Thoracic aorta (tissue), 2 donors: ENCODE measurements around the gene GJB4. TPM values are rescaled to one million over a fixed set of nuclear protein-coding genes. Genes with fewer than 3 reads are reported as not detected.

ENCODE experiments used
- ATAC-seq: fragments of 150-250 bp; one replicate; pipeline ENCODE4 v1.8.0; 2017; ENCODE audit warnings: low read depth; ENCODE audit not compliant: insufficient number of reproducible peaks, low FRiP score
- DNase-seq: peaks from one replicate; pipeline ENCODE4 v3.0.0-alpha.2; 2020; ENCODE audit warnings: low spot score
- H3K27ac ChIP-seq, 2 donors: fragments of 200-600 bp; sonication (generic); 1 replicate in 1 of 2; 2 replicates in 1 of 2; pipeline ENCODE4 v1.5.1; 2016; ENCODE audit warnings: mild to moderate bottlenecking in 2 of 2, moderate library complexity in 2 of 2
- H3K27me3 ChIP-seq: fragments of 200-600 bp; sonication (generic); replicated peaks from 2 replicates; pipeline ENCODE4 v1.6.0; 2016; ENCODE audit warnings: mild to moderate bottlenecking; ENCODE audit not compliant: insufficient read depth
- H3K36me3 ChIP-seq: fragments of 200-600 bp; sonication (generic); one replicate; pipeline ENCODE4 v1.5.1; 2016
- H3K4me1 ChIP-seq, 2 donors: fragments of 200-600 bp; sonication (generic); 1 replicate in 1 of 2; 2 replicates in 1 of 2; pipeline versions ENCODE4 v1.5.1 to v1.6.0; 2016; ENCODE audit warnings: low read depth in 2 of 2, mild to moderate bottlenecking in 1 of 2; ENCODE audit not compliant: control insufficient read depth in 1 of 2
- H3K4me3 ChIP-seq: fragments of 200-600 bp; sonication (generic); 2 replicates; pipeline ENCODE4 v1.5.1; 2016; ENCODE audit warnings: mild to moderate bottlenecking
- H3K9me3 ChIP-seq: fragments of 200-600 bp; sonication (generic); 2 replicates; pipeline ENCODE4 v1.5.1; 2016
- CTCF ChIP-seq: fragments of 200-600 bp; sonication (generic); IDR thresholded peaks from one replicate; pipeline ENCODE4 v1.5.1; 2019; ENCODE audit warnings: antibody characterized with exemption
- total RNA-seq, 2 donors: library from RNA; depleted of rRNA; stranded (reverse); fragments of >200 nt; gene quantifications; one replicate each; pipeline versions ENCODE4 v1.1.0 to v1.2.3, GENCODE V29; 2016

GJB4 gene
- total RNA-seq, 2 donors from 2014 or later: not detected

GRCh38 chr1:34761776-34762307 is 2.3 kb downstream of the GJB4 start:
- no peak for TF ChIP-seq CTCF
- ATAC-seq: no peak
- no peak overlapping the region for H3K27ac ChIP-seq
- no peak for DNase-seq
- H3K27me3 ChIP-seq: no peaks in the 10 kb centered on the region
- no peaks in the 10 kb centered on the region for H3K9me3 ChIP-seq
- H3K36me3 ChIP-seq: no peaks in the 10 kb centered on the region
- no peaks in the 10 kb centered on the region for H3K4me1 ChIP-seq
- H3K4me3 ChIP-seq: no peak overlapping the region

DNA sequence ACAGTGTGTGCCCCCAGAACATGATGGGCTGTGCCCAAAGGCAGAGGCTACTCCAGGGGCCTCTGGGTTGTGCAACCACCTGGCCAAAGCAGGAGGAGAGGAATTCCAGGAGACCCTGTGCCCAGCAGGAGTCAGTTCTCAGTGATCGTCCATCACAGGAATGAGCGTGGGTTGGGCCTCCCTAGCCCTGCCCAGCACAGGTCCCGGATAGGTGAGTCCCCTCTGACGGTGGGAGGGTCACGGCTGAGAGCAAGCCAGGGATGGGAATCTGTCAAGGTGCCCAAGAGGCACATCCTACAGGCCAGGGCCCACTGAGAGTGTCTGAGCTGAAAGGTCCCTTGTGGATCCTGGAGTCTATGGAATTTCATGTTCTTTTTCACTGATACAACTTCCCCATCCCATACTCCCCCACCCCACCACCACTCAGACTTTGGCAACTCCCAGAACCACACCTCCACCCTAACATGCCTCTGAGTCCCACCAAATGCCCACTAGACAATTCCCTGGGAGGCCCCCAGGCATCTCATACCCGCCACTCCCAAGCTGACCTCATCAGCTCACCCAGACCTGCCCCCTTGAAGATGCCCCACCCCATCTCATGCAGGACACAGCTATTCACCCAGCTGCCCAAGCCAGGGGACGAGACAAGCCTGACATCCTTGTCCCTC is 3.1 kb downstream of the GJB4 start:
- Histone ChIP-seq H3K4me3 (no peak overlapping the region), H3K36me3 (no peaks in the 10 kb centered on the region), H3K27me3 (no peaks in the 10 kb centered on the region), H3K27ac (no peak overlapping the region), H3K4me1 (no peaks in the 10 kb centered on the region), H3K9me3 (no peaks in the 10 kb centered on the region)
- DNase-seq (no peak), ATAC-seq (no peak)
- TF ChIP-seq CTCF: no peak

DNA sequence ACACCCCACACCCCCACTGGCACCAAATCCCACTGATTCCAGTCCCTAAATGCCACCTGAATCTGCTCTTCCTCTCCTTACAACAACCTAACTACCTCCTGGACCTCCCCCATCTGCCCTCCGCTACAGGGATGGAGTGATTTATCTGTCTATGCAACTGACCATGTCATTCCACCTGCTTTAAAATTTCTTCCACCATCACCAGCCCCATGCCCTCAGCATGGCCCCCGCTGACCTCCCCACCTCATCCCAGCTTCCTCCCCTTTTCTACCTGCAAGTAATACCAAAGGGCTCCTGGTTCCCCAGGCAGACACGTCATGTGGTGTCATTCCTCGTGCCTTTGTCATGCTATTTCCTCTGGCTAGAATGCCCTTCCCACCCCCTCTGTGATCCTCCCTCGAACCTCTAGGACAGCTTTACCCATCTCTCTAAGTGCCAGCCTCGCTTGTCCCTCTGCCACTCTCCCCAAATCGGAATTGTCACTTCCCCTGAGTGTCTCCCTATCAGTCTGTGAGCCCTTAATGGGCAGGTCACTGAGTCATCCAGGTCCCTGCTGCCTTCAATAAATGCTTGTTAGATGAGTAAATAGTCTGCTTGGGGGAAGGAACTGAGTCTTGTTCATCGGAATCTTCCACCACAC is 3.7 kb downstream of the GJB4 start:
- H3K9me3 ChIP-seq: no peaks in the 10 kb centered on the region
- TF ChIP-seq CTCF: no peak
- H3K4me3 ChIP-seq: no peak overlapping the region
- H3K27ac ChIP-seq: no peak overlapping the region
- ATAC-seq (no peak), DNase-seq (no peak)
- H3K27me3 ChIP-seq: no peaks in the 10 kb centered on the region
- H3K4me1 ChIP-seq: no peaks in the 10 kb centered on the region
- H3K36me3 ChIP-seq: no peaks in the 10 kb centered on the region

DNA sequence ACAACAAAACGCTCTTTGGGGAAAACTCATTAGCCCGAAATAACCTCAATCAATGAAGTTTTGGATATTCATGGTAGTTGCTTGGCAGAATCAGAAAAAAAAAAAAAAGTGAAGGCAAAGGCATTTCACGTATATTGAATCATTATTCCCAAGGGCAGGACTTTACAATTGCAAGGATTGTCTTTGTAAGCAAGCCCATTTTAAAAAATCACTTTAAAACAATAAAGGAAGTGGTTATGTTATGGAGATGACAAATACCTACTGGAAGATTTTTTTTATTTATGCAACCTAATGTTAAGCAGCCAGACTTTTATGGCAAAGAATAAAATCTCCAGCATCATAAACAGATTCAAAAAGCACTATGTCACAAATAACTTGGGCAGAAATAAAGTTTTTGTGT is 9.3 kb downstream of the GJB4 start:
- Histone ChIP-seq H3K4me3 (no peak overlapping the region), H3K36me3 (no peaks in the 10 kb centered on the region), H3K4me1 (no peaks in the 10 kb centered on the region), H3K27me3 (no peaks in the 10 kb centered on the region), H3K27ac (no peak overlapping the region), H3K9me3 (no peaks in the 10 kb centered on the region)
- TF ChIP-seq CTCF: no peak
- ATAC-seq: no peak
- DNase-seq: no peak

- Histone ChIP-seq H3K27me3 (no peaks in the 10 kb centered on the region), H3K4me3 (no peak overlapping the region), H3K9me3 (no peaks in the 10 kb centered on the region), H3K27ac (no peak overlapping the region), H3K4me1 (no peaks in the 10 kb centered on the region), H3K36me3 (no peaks in the 10 kb centered on the region)
- no peak for ATAC-seq
- no peak for DNase-seq
- TF ChIP-seq CTCF: no peak
Observed at GRCh38 chr1:34770891-34771504, 11.5 kb downstream of the GJB4 start.
